H9 (cell line): ENCODE data around the gene IMMP2L. TPM values are rescaled to one million over a fixed set of nuclear protein-coding genes. Genes with fewer than 3 reads are reported as not detected.

Experiments used
- DNase-seq: peaks from one replicate; pipeline ENCODE4 v3.0.0-alpha.2; 2017
- H2AFZ ChIP-seq: one replicate; pipeline ENCODE4 v1.6.1; 2013; ENCODE audit warnings: mild to moderate bottlenecking, low read length, control low read depth, moderate library complexity
- H2AK5ac ChIP-seq: 2 replicates; pipeline ENCODE4 v1.6.1; 2013; ENCODE audit warnings: low read length, control low read depth, mixed read lengths; ENCODE audit not compliant: insufficient read length
- H2BK120ac ChIP-seq: one replicate; pipeline ENCODE4 v1.6.1; 2013; ENCODE audit warnings: low read depth, mild to moderate bottlenecking, low read length, control low read depth, inconsistent platforms; ENCODE audit not compliant: poor library complexity, severe bottlenecking
- H2BK12ac ChIP-seq: 2 replicates; pipeline ENCODE4 v1.6.1; 2013; ENCODE audit warnings: low read length, control low read depth, mixed read lengths, low read depth; ENCODE audit not compliant: insufficient read length
- H2BK15ac ChIP-seq: 2 replicates; pipeline ENCODE4 v1.6.1; 2013; ENCODE audit warnings: low read depth, low read length, control low read depth
- H2BK20ac ChIP-seq: one replicate; pipeline ENCODE4 v1.6.1; 2013; ENCODE audit warnings: low read depth, mild to moderate bottlenecking, low read length, control low read depth, inconsistent platforms; ENCODE audit not compliant: poor library complexity, severe bottlenecking
- H2BK5ac ChIP-seq: 2 replicates; pipeline ENCODE4 v1.6.1; 2013; ENCODE audit warnings: low read length, control low read depth, mixed read lengths; ENCODE audit not compliant: insufficient read length
- H3K14ac ChIP-seq: 2 replicates; pipeline ENCODE4 v1.6.1; 2013; ENCODE audit warnings: low read length, control low read depth; ENCODE audit not compliant: insufficient read depth
- H3K18ac ChIP-seq: 2 replicates; pipeline ENCODE4 v1.6.1; 2013; ENCODE audit warnings: low read depth, mild to moderate bottlenecking, mixed read lengths, low read length, control low read depth; ENCODE audit not compliant: insufficient read length
- H3K23ac ChIP-seq: 2 replicates; pipeline ENCODE4 v1.6.1; 2013; ENCODE audit warnings: low read length, control low read depth, mixed read lengths, low read depth; ENCODE audit not compliant: insufficient read length
- H3K23me2 ChIP-seq: 2 replicates; pipeline ENCODE4 v1.6.1; 2013; ENCODE audit warnings: low read depth, mild to moderate bottlenecking, mixed read lengths, low read length, control low read depth; ENCODE audit not compliant: insufficient read length, poor library complexity, severe bottlenecking
- H3K27ac ChIP-seq: 2 replicates; pipeline ENCODE4 v1.5.1; 2013; ENCODE audit warnings: low read length, control low read depth, mixed read lengths, low read depth; ENCODE audit not compliant: insufficient read length
- H3K27me3 ChIP-seq: 2 replicates; pipeline ENCODE4 v1.6.1; 2013; ENCODE audit warnings: low read length, control low read depth, inconsistent platforms; ENCODE audit not compliant: insufficient read depth
- H3K4ac ChIP-seq: 2 replicates; pipeline ENCODE4 v1.6.1; 2013; ENCODE audit warnings: low read depth, mild to moderate bottlenecking, control low read depth, inconsistent platforms, low read length, moderate library complexity
- H3K4me1 ChIP-seq: 2 replicates; pipeline ENCODE4 v1.6.1; 2013; ENCODE audit warnings: low read length, control low read depth, inconsistent platforms; ENCODE audit not compliant: insufficient read depth
- H3K4me2 ChIP-seq: 2 replicates; pipeline ENCODE4 v1.6.1; 2013; ENCODE audit warnings: low read length, control low read depth, mixed read lengths; ENCODE audit not compliant: insufficient read length, insufficient read depth
- H3K56ac ChIP-seq: 2 replicates; pipeline ENCODE4 v1.6.1; 2013; ENCODE audit warnings: low read depth, mild to moderate bottlenecking, mixed read lengths, low read length, control low read depth; ENCODE audit not compliant: insufficient read length
- H3K79me1 ChIP-seq: 2 replicates; pipeline ENCODE4 v1.6.1; 2013; ENCODE audit warnings: low read depth, mild to moderate bottlenecking, moderate library complexity, low read length, control low read depth, inconsistent platforms; ENCODE audit not compliant: insufficient read depth, poor library complexity, severe bottlenecking
- H3K79me2 ChIP-seq: 2 replicates; pipeline ENCODE4 v1.6.1; 2013; ENCODE audit warnings: low read length, control low read depth, inconsistent platforms; ENCODE audit not compliant: insufficient read depth
- H3K9ac ChIP-seq: 2 replicates; pipeline ENCODE4 v1.6.1; 2013; ENCODE audit warnings: low read length, control low read depth, mixed read lengths; ENCODE audit not compliant: insufficient read length; ENCODE audit errors: extremely low read depth
- H3K9me3 ChIP-seq: one replicate; pipeline ENCODE4 v1.6.1; 2013; ENCODE audit warnings: low read depth, low read length, inconsistent platforms; ENCODE audit not compliant: control insufficient read depth
- H3T11ph ChIP-seq: one replicate; pipeline ENCODE4 v1.6.1; 2013; ENCODE audit warnings: mild to moderate bottlenecking, low read length, control low read depth, inconsistent platforms
- H4K20me1 ChIP-seq: one replicate; pipeline ENCODE4 v1.6.1; 2013; ENCODE audit not compliant: control insufficient read depth, insufficient read length, insufficient read depth
- H4K5ac ChIP-seq: 2 replicates; pipeline ENCODE4 v1.6.1; 2013; ENCODE audit warnings: low read depth, mild to moderate bottlenecking, mixed read lengths, low read length, control low read depth; ENCODE audit not compliant: insufficient read length
- H4K8ac ChIP-seq: replicated peaks from 2 replicates; pipeline ENCODE4 v1.6.1; 2013; ENCODE audit warnings: low read length, control low read depth, mixed read lengths, low read depth; ENCODE audit not compliant: insufficient read length
- H4K91ac ChIP-seq: 2 replicates; pipeline ENCODE4 v1.6.1; 2013; ENCODE audit warnings: low read depth, mild to moderate bottlenecking, moderate library complexity, mixed read lengths, low read length, control low read depth; ENCODE audit not compliant: insufficient read length
- H3K27ac Mint-ChIP-seq, 3 experiments: 2 replicates in 2 of 3; 3 replicates in 1 of 3; pipeline ENCODE4 v1.8.0; 2020 to 2021; ENCODE audit warnings: mixed read lengths in 3 of 3, mild to moderate bottlenecking in 1 of 3, moderate library complexity in 1 of 3
- H3K27me3 Mint-ChIP-seq: 2 replicates; pipeline ENCODE4 v1.8.0; 2021; ENCODE audit warnings: low read depth, mild to moderate bottlenecking, moderate library complexity, mixed read lengths
- H3K36me3 Mint-ChIP-seq, 3 experiments: 2 replicates in 2 of 3; 3 replicates in 1 of 3; pipeline ENCODE4 v1.8.0; 2020 to 2021; ENCODE audit warnings: low read depth in 3 of 3, mixed read lengths in 3 of 3; ENCODE audit not compliant: insufficient read depth in 1 of 3
- H3K4me1 Mint-ChIP-seq, 2 experiments: 2 replicates each; pipeline ENCODE4 v1.8.0; 2020; ENCODE audit warnings: mixed read lengths in 2 of 2
- H3K4me3 Mint-ChIP-seq, 2 experiments: 2 replicates in 1 of 2; 3 replicates in 1 of 2; pipeline ENCODE4 v1.8.0; 2020 to 2021; ENCODE audit warnings: mild to moderate bottlenecking in 2 of 2, mixed read lengths in 2 of 2, moderate library complexity in 1 of 2
- H3K9me3 Mint-ChIP-seq, 2 experiments: 2 replicates in 1 of 2; 3 replicates in 1 of 2; pipeline ENCODE4 v1.8.0; 2020; ENCODE audit warnings: mild to moderate bottlenecking in 2 of 2, mixed read lengths in 2 of 2, moderate library complexity in 1 of 2
- WGBS: extraction: QIAGEN DNeasy Blood & Tissue Kit; methylation state at CpG from one replicate; pipeline ENCODE4 v1.1.7; 2013; ENCODE audit warnings: missing lambda C conversion rate, low lambda C conversion rate, mixed read lengths; ENCODE audit not compliant: insufficient read length; ENCODE audit errors: extremely low coverage; 5-methylcytosine and 5-hydroxymethylcytosine counted together
- total RNA-seq: library from RNA; stranded (reverse); gene quantifications from 2 replicates; pipeline ENCODE4 v1.2.1, GENCODE V29; 2021
- TF ChIP-seq, protein P1 (sequence below): fragments of 200-600 bp; sonication (generic); conservative IDR thresholded peaks from 3 replicates; pipeline ENCODE4 v1.8.0; 2021; ENCODE audit warnings: antibody characterized with exemption, mild to moderate bottlenecking

The IMMP2L gene
- total RNA-seq, 1 experiment from 2014 or later = 14.7 TPM

DNA sequence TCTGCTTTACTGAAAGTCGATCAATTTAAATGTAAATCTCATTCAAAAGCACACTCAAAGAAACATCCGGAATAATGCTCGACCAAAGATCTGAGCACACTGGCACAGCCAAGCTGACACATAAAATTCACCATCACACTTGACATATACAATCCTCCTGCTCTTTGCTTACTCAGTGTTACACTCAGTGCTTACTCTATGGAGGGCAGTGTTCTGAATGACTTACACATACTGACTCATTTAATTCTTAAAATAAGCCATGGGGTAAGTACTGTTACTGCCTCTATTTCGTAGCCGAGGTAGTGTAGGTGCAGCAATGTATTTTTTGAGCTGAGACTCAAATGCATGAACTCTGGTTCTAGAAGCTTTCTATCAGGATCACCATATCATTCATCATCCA, 892.9 kb downstream of the IMMP2L start:
- H3K56ac ChIP-seq = no peak overlapping the region
- H3K36me3 Mint-ChIP-seq = peaks cover 21 to 35% (median 31%) of the 10 kb centered on the region in 3 experiments
- H3K79me2 ChIP-seq = no peaks in the 10 kb centered on the region
- no peaks in the 10 kb centered on the region for H3K79me1 ChIP-seq
- no peaks in the 10 kb centered on the region for H3K23me2 ChIP-seq
- H4K91ac ChIP-seq = no peak overlapping the region
- no peaks in the 10 kb centered on the region for H3K4me1 ChIP-seq
- H2BK5ac ChIP-seq = no peak overlapping the region
- H3K4me3 Mint-ChIP-seq = no peak overlapping the region
- TF ChIP-seq, protein P1, sequence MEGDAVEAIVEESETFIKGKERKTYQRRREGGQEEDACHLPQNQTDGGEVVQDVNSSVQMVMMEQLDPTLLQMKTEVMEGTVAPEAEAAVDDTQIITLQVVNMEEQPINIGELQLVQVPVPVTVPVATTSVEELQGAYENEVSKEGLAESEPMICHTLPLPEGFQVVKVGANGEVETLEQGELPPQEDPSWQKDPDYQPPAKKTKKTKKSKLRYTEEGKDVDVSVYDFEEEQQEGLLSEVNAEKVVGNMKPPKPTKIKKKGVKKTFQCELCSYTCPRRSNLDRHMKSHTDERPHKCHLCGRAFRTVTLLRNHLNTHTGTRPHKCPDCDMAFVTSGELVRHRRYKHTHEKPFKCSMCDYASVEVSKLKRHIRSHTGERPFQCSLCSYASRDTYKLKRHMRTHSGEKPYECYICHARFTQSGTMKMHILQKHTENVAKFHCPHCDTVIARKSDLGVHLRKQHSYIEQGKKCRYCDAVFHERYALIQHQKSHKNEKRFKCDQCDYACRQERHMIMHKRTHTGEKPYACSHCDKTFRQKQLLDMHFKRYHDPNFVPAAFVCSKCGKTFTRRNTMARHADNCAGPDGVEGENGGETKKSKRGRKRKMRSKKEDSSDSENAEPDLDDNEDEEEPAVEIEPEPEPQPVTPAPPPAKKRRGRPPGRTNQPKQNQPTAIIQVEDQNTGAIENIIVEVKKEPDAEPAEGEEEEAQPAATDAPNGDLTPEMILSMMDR = no peak
- no peak overlapping the region for H2AK5ac ChIP-seq
- H2BK20ac ChIP-seq = no peak overlapping the region
- H3K4ac ChIP-seq = no peak overlapping the region
- H3K4me1 Mint-ChIP-seq = peaks cover 5 to 7% of the 10 kb centered on the region in 2 experiments
- peaks cover 33 to 35% of the 10 kb centered on the region in 2 experiments for H3K9me3 Mint-ChIP-seq
- H4K8ac ChIP-seq = no peak overlapping the region
- H2BK120ac ChIP-seq = no peak overlapping the region
- no peak overlapping the region for H3K18ac ChIP-seq
- no peaks in the 10 kb centered on the region; the same call in 1 of the 2 replicates for H3K27me3 Mint-ChIP-seq
- H3K27me3 ChIP-seq = no peaks in the 10 kb centered on the region
- H2BK12ac ChIP-seq = no peak overlapping the region
- no peak overlapping the region for H3K23ac ChIP-seq
- no peak for DNase-seq
- H3K9me3 ChIP-seq = peaks cover 10% of the 10 kb centered on the region
- H3K27ac ChIP-seq = no peak overlapping the region
- no peak overlapping the region for H3K4me2 ChIP-seq
- H3T11ph ChIP-seq = no peak overlapping the region
- WGBS = no CpG with 5 or more reads among the region's 5 CpGs
- H4K20me1 ChIP-seq = no peaks in the 10 kb centered on the region
- no peak overlapping the region for H3K14ac ChIP-seq
- no peak overlapping the region for H2BK15ac ChIP-seq
- no peak overlapping the region for H2AFZ ChIP-seq
- peak overlapping the region in 2 of 3 experiments; percentile 11 to 88; a peak in 1 of 7 replicates for H3K27ac Mint-ChIP-seq
- H4K5ac ChIP-seq = no peak overlapping the region
- no peak overlapping the region for H3K9ac ChIP-seq
